M059J (cell line): Measurements from ENCODE around the gene SOCS3. TPM values are rescaled to one million over a fixed set of nuclear protein-coding genes. Genes with fewer than 3 reads are reported as not detected.
"Not testable (repeated sequence)": the region's sequence is repeated elsewhere in the genome, so short reads cannot be mapped to it uniquely, and the experiment has no call there.

ENCODE experiments used
- DNase-seq: peaks from one replicate; pipeline ENCODE4 v3.0.0-alpha.2; 2012; ENCODE audit warnings: low read depth
- total RNA-seq: library from RNA; depleted of rRNA; stranded (reverse); fragments of >200 nt; shearing (Covaris generic); gene quantifications from 2 replicates; pipeline ENCODE4 v1.2.3, GENCODE V29; 2014; rRNA removed

The SOCS3 gene
- total RNA-seq, 1 experiment from 2014 or later, result 39.3 TPM

GRCh38 chr17:78309659-78310255 lies 50.1 kb downstream of the SOCS3 start:
- not testable (repeated sequence) for DNase-seq

DNA sequence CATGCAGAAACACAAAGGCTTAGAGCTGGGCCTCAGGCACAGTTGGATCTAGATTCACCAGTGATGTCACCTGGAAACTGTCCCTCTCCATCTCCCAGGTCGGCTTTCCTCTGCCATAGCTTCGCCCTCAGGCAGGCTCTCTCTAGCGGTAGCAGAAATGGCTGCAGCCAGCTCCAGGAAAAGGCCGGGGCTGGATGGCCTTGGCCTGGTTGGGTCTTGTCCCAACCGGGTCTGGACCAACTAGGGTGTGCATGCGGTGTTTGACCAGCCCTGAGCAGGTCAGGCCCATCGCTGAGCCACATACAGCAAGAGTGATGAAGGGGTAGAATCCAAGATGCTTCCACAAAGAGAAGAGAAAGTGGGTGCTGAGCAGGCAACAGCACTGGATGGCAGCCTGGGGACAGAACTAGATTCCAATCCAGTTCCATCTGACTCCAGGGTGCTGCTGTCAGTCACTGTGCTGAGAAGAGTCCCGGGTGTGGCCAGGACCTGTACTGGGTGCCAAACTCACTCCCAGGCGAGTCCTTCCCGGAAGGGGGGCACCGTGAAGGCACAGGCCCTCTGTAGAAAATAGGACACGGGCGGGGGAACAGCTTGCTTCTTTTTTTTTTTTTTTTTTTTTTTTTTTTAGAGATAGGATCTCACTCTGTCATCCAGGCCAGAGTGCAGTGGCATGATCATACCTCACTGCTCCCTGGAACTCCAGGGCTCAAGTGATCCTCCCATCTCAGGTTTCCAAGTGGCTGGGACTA lies 51.8 kb downstream of the SOCS3 start:
- DNase-seq, result peak; percentile 71

DNA sequence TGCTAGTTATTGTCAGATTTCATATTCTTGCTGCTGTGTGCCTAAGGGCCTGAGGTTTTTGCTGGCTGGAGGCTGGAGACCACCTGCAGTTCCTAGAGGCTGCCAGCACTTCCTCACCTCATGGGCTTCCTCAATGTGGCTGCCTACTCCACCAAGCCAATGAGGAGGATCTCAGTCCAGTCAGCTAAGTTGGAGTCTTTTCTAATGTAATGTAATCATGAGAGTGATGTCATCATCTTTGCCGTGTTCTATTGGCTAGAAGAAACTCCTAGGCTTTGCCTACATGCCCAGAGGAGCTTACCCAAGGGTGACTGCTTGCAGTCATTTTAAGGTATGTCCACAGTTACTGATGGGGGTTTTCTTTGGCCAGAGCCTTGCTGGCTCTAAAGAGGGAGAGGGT lies 53.0 kb downstream of the SOCS3 start:
- no peak for DNase-seq

Other genes starting within 250 kb of the SOCS3 start
- gene TMC6, start 231.3 kb downstream of the SOCS3 start, total RNA-seq, result 0.54 and 0.74 TPM in 2 replicates
- not detected in 2 replicates for gene TMC8, start 229.3 kb downstream of the SOCS3 start, total RNA-seq
- not detected in 2 replicates for gene C17orf99, start 213.7 kb downstream of the SOCS3 start, total RNA-seq
- gene SYNGR2, start 191.5 kb downstream of the SOCS3 start, total RNA-seq, result 34.6 and 37.6 TPM in 2 replicates
- 107 and 150 TPM in 2 replicates for gene TK1, start 173.0 kb downstream of the SOCS3 start, total RNA-seq
- gene AFMID, start 172.7 kb downstream of the SOCS3 start, total RNA-seq, result 9.7 and 13.3 TPM in 2 replicates
- 113 and 148 TPM in 2 replicates for gene BIRC5, start 145.8 kb downstream of the SOCS3 start, total RNA-seq
- gene TMEM235, start 128.4 kb downstream of the SOCS3 start, total RNA-seq, result not detected in 2 replicates
- gene PGS1, start 18.6 kb upstream of the SOCS3 start, total RNA-seq, result 26.2 and 32.3 TPM in 2 replicates
- 0.05 TPM in 1 of 2 replicates, not detected in the other for gene DNAH17, start 217.3 kb upstream of the SOCS3 start, total RNA-seq